Stimulated activated naive B cell treated with anti-CD40 and anti-IgM and Interleukin-4, amounts not matched to agents 10 μg/mL and 1 μg/mL and 100 μg/mL, for 72 hours (primary cell): ENCODE measurements around the gene SH2B3.
"Not testable (repeated sequence)": the region's sequence is repeated elsewhere in the genome, so short reads cannot be mapped to it uniquely, and the experiment has no call there.

ENCODE experiments used
- ATAC-seq, 2 donors: fragments of 150-1000 bp; cut with Tn5 transposase; replicated peaks; 2 replicates each; pipeline ENCODE4 v1.10.0; 2021; ENCODE audit warnings: moderate library complexity in 1 of 2
- DNase-seq: peaks from one replicate; pipeline ENCODE4 v3.0.0; 2021
- H3K27ac Mint-ChIP-seq: one replicate; pipeline ENCODE4 v1.8.0; 2022; ENCODE audit warnings: mild to moderate bottlenecking, mixed read lengths
- H3K27me3 Mint-ChIP-seq, 2 donors: one replicate each; pipeline ENCODE4 v1.8.0; 2022; ENCODE audit warnings: mixed read lengths in 2 of 2
- H3K36me3 Mint-ChIP-seq, 2 donors: one replicate each; pipeline ENCODE4 v1.8.0; 2022; ENCODE audit warnings: mixed read lengths in 2 of 2, mild to moderate bottlenecking in 1 of 2
- H3K4me1 Mint-ChIP-seq, 2 donors: one replicate each; pipeline ENCODE4 v1.8.0; 2022; ENCODE audit warnings: mixed read lengths in 2 of 2, mild to moderate bottlenecking in 1 of 2
- H3K4me3 Mint-ChIP-seq, 2 donors: one replicate each; pipeline ENCODE4 v1.8.0; 2022; ENCODE audit warnings: mild to moderate bottlenecking in 2 of 2, mixed read lengths in 2 of 2, moderate library complexity in 1 of 2
- H3K9me3 Mint-ChIP-seq, 2 donors: one replicate each; pipeline ENCODE4 v1.8.0; 2022; ENCODE audit warnings: mixed read lengths in 2 of 2, mild to moderate bottlenecking in 1 of 2

The SH2B3 gene

DNA sequence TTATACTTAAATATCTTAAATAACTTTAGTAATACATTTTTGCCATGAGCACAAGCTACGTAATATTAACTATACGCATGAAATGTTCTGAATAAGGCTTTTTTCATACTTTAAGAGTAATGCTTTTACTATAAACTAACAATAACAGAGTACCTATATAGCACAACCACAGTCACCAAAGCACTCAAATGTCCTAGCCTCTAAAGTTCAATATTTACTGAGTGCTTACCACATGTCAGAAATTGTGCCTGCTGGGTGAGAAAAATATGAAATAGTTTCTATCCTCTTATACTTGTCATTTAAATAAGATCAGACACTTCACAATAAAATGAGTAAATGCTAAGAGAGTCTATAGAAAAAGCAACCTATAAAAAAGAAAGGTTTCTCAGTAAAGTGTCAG is 83.1 kb downstream of the SH2B3 start:
- no peaks in the 10 kb centered on the region for H3K27me3 Mint-ChIP-seq
- ATAC-seq, result no peak
- peaks cover 35 to 41% of the 10 kb centered on the region in 2 donors for H3K36me3 Mint-ChIP-seq
- H3K4me1 Mint-ChIP-seq, result no peaks in the 10 kb centered on the region
- DNase-seq, result no peak
- H3K9me3 Mint-ChIP-seq, result no peaks in the 10 kb centered on the region
- H3K27ac Mint-ChIP-seq, result no peak overlapping the region
- H3K4me3 Mint-ChIP-seq, result no peak overlapping the region

DNA sequence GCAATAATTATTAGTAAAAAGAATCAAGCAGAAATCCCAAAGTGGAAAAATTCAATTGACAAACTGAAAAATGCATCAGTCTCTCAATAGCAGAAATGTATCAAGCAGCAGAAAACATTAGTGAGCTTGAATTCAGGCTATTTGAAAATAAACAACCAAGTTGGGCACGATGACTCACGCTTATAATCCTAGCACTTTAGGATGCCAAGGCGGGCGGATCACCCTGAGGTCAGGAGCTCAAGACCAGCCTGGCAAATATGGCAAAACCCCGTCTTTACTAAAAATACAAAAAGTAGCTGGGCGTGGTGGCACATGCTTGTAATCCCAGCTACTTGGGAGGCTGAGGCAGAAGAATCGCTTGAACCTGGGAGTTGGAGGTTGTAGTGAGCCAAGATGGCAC is 87.3 kb downstream of the SH2B3 start:
- not testable (repeated sequence) for DNase-seq, H3K27me3 Mint-ChIP-seq, ATAC-seq, H3K4me3 Mint-ChIP-seq, H3K27ac Mint-ChIP-seq, H3K9me3 Mint-ChIP-seq
- peaks cover 5 to 16% of the 10 kb centered on the region in 2 donors for H3K4me1 Mint-ChIP-seq
- peaks cover 50 to 55% of the 10 kb centered on the region in 2 donors for H3K36me3 Mint-ChIP-seq

DNA sequence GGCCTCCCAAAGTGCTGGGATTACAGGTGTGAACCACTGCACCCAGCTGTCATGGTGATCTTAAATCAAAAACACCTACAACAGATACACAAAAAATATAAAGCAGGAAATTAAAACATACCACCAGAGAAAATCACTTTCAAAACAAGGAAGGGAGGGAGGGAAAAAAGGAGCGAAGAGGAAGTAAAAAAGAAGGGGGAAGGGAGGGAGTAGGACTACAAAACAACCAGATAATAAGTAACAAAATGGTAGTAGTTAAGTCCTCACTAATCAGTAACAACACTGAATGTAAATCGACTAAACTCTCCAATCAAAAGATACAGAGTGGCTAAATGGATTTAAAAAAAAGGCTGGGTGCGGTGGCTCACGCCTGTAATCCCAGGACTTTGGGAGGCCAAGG is 89.0 kb downstream of the SH2B3 start:
- H3K27me3 Mint-ChIP-seq, result no peaks in the 10 kb centered on the region
- peaks cover 5 to 16% of the 10 kb centered on the region in 2 donors for H3K4me1 Mint-ChIP-seq
- DNase-seq (no peak), ATAC-seq (no peak)
- H3K9me3 Mint-ChIP-seq, result no peaks in the 10 kb centered on the region
- H3K27ac Mint-ChIP-seq, result peak overlapping the region; percentile 6
- H3K4me3 Mint-ChIP-seq, result no peak overlapping the region
- peaks cover 51 to 57% of the 10 kb centered on the region in 2 donors for H3K36me3 Mint-ChIP-seq
